NCI-H1105 treated with DMSO at 0.1 percent for 48 hours (cell line): ENCODE measurements around the gene EPHB4.
"Not testable (repeated sequence)": the region's sequence is repeated elsewhere in the genome, so short reads cannot be mapped to it uniquely, and the experiment has no call there.

ENCODE experiments used
- DNase-seq: peaks from one replicate; lab custom pipeline; 2025; lab: John Stamatoyannopoulos, UW

Gene EPHB4

DNA sequence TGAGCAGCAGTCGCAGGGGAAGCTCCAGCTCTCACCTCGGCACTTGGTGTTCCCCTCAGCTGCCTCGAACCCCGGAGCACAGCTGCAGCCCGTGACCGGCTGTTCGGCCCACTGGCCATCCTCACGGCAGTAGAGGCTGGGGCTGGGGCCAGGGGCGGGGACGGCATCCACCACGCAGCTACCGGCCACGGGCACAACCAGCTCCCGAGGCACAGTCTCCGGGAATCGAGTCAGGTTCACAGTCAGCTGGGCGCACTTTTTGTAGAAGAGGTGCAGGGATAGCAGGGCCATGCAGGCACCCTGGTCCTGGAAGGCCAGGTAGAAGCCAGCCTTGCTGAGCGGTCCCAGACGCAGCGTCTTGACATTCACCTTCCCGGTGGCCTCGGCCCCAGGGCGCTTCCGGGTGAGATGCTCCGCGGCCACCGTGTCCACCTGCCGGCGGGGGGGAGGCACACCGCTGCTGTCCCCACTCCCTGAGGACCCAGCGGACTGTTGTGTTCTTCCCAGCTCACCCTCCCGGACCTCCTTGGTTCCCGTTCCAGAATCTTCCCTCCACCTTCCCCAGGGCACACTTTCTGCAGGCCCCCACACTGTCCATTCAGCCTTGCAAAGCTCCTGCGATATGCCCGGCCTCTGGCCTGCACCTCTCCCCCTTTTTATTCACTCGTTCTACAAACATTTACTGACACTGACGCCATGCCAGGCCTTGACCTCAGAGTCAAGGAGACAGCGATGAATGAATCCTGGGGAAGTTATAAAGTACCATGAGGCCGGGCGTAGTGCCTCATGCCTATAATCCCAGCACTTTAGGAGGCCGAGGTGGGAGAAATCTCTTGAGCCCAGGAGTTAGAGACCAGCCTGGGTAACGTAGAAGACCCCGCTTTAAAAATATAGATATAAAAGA lies 4.8 kb downstream of the EPHB4 start:
- DNase-seq, result no peak

DNA sequence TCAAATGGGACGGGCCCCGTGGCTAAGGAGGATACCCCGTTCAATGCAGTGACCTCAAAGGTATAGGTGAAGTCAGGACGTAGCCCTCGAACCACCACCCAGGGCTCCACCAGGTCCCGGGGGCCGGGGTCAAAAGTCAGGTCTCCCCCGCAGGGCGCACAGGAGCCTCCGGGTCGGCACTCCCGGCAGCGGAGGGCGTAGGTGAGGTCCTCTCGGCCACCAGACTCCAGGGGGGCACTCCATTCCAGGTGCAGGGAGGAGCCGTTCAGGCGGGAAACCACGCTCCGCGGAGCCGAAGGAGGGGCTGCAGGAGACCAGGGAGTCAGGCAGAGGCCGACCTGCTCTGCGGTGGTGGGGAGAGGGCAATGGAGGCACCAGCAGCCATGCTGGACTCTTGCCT lies 7.7 kb downstream of the EPHB4 start:
- DNase-seq, result no peak

- no peak for DNase-seq
Observed at GRCh38 chr7:100818825-100819224, 8.5 kb downstream of the EPHB4 start.

DNA sequence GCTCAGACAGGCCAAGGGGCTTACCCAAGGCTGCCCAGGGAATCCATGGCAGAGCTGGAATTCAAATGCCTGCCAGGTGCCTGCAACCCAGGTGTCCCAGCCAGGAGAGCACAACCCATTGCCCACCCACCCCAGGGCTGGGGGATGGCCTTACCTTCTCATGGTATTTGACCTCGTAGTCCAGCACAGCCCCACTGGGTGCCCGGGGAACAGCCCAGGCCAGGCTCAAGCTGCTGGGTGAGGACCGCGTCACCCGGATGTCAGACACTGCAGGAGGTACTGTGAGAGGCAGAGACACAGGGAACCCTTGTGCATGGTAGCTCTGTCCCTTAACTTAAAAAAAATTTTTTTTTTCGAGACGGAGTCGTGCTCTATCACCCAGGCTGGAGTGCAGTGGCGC lies 9.0 kb downstream of the EPHB4 start:
- DNase-seq, result no peak

- DNase-seq, result no peak
Observed at GRCh38 chr7:100817097-100817496, 10.2 kb downstream of the EPHB4 start.

DNA sequence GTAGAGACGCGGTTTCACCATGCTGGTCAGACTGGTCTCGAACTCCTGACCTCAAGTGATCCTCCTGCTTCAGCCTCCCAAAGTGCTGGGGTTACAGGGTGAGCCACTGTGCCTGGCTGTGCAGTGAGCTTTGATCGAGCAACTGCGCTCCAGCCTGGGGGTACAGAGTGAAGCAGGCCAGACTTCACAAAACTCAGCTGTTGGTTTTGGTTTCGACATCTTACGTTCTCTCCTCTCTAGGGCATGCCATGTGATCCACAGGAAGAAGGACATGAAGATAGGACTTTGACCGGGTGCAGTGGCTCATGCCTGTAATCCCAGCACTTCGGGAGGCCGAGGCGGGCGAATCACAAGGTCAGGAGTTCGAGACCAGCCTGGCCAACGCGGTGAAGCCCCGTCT lies 10.8 kb downstream of the EPHB4 start:
- not testable (repeated sequence) for DNase-seq

- DNase-seq, result no peak
Observed at GRCh38 chr7:100812729-100813128, 14.6 kb downstream of the EPHB4 start.

- no peak for DNase-seq
Observed at GRCh38 chr7:100811480-100811879, 15.8 kb downstream of the EPHB4 start.

GRCh38 chr7:100808354-100808875 lies 18.9 kb downstream of the EPHB4 start:
- DNase-seq, result no peak

DNA sequence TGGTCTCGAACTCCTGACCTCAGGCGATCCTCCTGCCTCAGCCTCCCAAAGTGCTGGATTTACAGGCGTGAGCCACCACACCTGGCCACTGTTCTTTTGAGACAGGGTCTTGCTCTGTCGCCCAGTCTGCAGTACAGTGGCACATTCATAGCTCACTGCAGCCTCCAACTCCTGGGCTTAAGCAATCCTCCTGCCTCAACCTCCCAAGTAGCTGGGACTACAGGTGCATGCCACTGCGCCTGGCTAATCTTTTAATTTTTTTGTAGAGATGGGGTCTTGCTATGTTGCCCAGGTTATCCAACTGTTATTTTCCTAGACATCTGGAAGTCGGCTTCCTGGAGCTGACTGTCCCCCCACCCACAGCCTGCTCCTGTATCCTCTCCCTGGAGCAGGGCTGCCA lies 20.4 kb downstream of the EPHB4 start:
- not testable (repeated sequence) for DNase-seq

GRCh38 chr7:100806276-100806675 lies 21.0 kb downstream of the EPHB4 start:
- DNase-seq, result no peak

GRCh38 chr7:100804681-100805431 lies 22.5 kb downstream of the EPHB4 start:
- no peak for DNase-seq

- no peak for DNase-seq
Observed at GRCh38 chr7:100803398-100804161, 23.7 kb downstream of the EPHB4 start.

DNA sequence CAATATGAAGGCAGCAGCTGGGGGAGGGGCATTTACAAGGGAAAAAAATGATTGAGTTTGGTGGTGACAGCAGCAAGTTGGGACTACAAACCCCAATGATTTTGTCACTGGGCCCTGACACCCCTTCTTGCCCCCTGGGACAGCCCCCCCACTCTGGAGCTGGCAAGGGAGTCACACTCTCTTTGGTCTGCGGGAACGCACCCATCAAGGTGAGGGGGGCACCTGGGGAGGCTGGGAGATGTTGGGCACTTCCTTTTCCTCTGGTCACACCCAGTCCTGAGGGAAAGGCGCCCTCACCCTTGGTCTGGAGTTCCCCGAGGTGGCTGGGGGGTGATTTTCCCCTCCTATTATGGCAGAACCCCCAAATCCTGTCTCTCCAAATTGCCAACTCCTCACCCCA lies 24.4 kb downstream of the EPHB4 start:
- no peak for DNase-seq

- peak; percentile 84 for DNase-seq
Observed at GRCh38 chr7:100801833-100802568, 25.3 kb downstream of the EPHB4 start.

DNA sequence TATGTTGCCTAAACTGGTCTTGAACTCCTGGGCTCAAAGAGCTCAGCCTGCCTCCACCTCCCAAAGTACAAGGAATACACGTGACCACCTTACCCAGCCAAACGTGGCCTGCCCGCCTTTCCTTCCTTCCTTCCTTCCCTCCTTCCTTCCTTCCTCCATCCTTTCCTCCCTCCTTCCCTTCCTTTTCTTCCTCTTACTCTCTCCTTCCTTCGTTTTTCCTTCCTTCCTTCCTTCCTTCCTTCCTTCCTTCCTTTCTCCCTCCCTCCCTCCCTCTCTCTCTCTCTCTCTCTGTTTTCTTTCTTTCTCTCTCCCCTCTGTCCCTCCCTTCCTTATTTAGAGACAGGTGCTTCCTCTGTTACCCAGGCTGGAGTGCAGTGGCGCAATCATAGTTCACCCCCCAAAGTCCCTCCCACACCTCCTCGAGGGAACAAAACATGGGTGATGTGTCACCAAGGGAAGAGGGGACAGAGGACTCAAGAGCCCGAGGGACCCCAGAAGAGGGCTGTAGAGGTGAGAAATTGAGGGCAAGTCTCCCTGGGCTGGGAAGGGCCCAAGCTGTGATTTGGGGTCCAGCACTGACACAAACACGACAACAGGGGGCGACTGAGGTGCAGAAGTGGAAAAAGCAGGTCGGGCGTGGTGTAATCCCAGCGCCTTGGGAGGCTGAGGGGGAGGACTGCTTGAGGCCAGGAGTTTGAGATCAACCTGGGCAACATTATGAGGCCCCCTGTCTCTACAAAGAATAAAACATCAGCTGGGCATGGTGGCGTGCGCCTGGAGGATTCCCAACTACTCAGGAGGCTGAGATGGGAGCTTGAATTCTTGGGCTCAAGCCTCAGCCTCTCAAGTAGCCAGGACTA lies 28.1 kb downstream of the EPHB4 start:
- peak; percentile 30 for DNase-seq

- DNase-seq, result no peak
Observed at GRCh38 chr7:100794741-100795140, 32.6 kb downstream of the EPHB4 start.

DNA sequence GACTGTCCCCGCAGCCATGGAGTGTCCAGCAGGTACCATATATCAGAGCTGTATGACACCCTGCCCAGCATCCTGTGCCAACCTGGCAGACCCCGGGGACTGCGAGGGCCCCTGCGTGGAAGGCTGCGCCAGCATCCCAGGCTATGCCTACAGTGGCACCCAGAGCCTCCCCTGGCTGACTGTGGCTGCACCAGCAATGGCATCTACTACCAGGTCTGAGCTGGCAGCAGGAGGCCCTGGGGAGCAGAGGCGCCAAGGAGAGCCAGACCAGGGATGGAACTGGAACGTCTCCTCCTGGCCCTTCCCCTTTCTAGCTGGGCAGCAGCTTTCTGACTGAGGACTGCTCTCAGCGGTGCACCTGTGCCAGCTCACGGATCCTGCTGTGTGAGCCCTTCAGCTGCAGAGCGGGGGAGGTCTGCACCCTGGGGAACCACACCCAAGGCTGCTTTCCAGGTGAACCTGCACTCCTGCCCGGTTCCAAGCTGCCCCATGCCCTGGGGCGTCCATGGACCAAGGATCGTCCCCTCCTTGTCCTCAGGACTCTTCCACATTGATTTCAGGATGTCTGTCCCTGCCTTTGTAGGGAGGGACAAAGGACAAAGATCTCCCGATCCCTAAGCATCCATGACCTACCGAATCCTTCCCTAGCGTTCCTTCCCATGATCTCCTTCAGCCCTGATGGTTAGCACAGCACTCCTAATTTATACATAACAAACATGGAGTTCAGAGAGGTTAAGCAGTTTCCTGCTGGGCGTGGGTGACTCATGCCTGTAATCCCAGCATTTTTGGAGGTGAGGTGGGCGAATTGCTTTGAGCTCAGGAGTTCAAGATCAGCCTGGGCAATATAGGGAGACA lies 33.3 kb downstream of the EPHB4 start:
- DNase-seq, result no peak

DNA sequence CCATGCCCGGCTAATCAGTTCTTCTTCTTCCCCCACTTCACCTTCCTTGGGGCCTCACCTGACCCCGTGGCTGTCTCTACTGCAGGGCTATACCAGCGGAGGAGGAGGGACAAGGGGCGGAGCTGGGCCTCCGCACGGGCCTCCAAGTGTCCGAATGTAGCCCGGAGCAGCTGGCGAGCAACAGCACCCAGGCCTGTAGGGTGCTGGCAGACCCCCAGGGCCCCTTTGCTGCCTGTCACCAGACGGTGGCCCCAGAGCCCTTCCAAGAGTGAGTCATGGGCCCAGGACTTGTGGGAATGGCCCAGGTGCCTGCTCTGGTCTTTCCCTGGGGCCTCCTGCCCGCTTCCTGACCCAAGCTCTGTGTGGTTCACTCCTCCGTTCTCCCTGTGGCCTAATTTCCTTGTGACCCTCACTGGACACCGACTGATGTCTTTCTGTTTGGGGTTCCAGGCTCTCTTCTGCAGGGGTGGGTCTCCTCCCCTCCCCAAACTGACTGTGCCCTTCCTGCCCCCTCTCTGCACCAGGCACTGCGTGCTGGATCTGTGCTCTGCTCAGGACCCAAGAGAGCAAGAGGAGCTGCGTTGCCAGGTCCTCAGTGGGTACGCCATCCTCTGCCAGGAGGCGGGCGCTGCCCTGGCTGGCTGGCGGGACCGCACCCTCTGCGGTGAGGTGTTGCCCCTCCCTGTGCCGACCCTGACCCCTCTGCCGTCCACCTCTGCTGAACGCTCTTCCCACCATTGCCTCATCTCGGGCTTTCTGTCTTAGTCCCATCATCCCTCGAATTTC lies 35.2 kb downstream of the EPHB4 start:
- DNase-seq, result no peak
